ENCODE results near the gene ABCA12.
"Not testable (repeated sequence)": the region's sequence is repeated elsewhere in the genome, so short reads cannot be mapped to it uniquely, and the experiment has no call there.

Gene ABCA12

GRCh38 chr2:215138479-215138878 is at the start of gene ABCA12:
Gene ABCA12, minus strand, starts transcription at chr2:215138626. Its CDS starts 418 bp downstream, at chr2:215138208.
- no peak for DNase-seq (ENCODE audit: low read depth)

GRCh38 chr2:215188078-215188477 is 49.7 kb upstream of the ABCA12 start:
- no peak for DNase-seq (ENCODE audit: low read depth)

GRCh38 chr2:215186021-215186420 is 47.6 kb upstream of the ABCA12 start:
- no peak for DNase-seq (ENCODE audit: low read depth)

- DNase-seq (ENCODE audit: low read depth): no peak
Measured at GRCh38 chr2:215178121-215178520, 39.7 kb upstream of the ABCA12 start.

- no peak for DNase-seq (ENCODE audit: low read depth)
Measured at GRCh38 chr2:215171796-215172195, 33.4 kb upstream of the ABCA12 start.

- no peak for DNase-seq (ENCODE audit: low read depth)
Measured at GRCh38 chr2:215171151-215171550, 32.7 kb upstream of the ABCA12 start.

GRCh38 chr2:215166505-215166904 is 28.1 kb upstream of the ABCA12 start:
- not testable (repeated sequence) for DNase-seq (ENCODE audit: low read depth)

GRCh38 chr2:215163319-215163718 is 24.9 kb upstream of the ABCA12 start:
- DNase-seq (ENCODE audit: low read depth): not testable (repeated sequence)

GRCh38 chr2:215161301-215161829 is 22.9 kb upstream of the ABCA12 start:
- no peak for DNase-seq (ENCODE audit: low read depth)

- DNase-seq (ENCODE audit: low read depth): no peak
Measured at GRCh38 chr2:215160081-215160480, 21.7 kb upstream of the ABCA12 start.

GRCh38 chr2:215156453-215156852 is 18.0 kb upstream of the ABCA12 start:
- DNase-seq (ENCODE audit: low read depth): no peak

GRCh38 chr2:215149894-215150293 is 11.5 kb upstream of the ABCA12 start:
- no peak for DNase-seq (ENCODE audit: low read depth)

GRCh38 chr2:215149486-215149885 is 11.1 kb upstream of the ABCA12 start:
- no peak for DNase-seq (ENCODE audit: low read depth)

GRCh38 chr2:215149060-215149459 is 10.6 kb upstream of the ABCA12 start:
- DNase-seq (ENCODE audit: low read depth): no peak

GRCh38 chr2:215145611-215146010 is 7.2 kb upstream of the ABCA12 start:
- DNase-seq (ENCODE audit: low read depth): no peak

- no peak for DNase-seq (ENCODE audit: low read depth)
Measured at GRCh38 chr2:215144106-215144875, 5.9 kb upstream of the ABCA12 start.

GRCh38 chr2:215143458-215143857 is 5.0 kb upstream of the ABCA12 start:
- no peak for DNase-seq (ENCODE audit: low read depth)

- no peak for DNase-seq (ENCODE audit: low read depth)
Measured at GRCh38 chr2:215141706-215142105, 3.3 kb upstream of the ABCA12 start.

GRCh38 chr2:215140166-215140707 is 1.8 kb upstream of the ABCA12 start:
- no peak for DNase-seq (ENCODE audit: low read depth)

- DNase-seq (ENCODE audit: low read depth): peak; percentile 34
Measured at GRCh38 chr2:215137741-215138340, 585 bp downstream of the ABCA12 start.

GRCh38 chr2:215137329-215137686 is 1.1 kb downstream of the ABCA12 start:
- DNase-seq (ENCODE audit: low read depth): no peak

GRCh38 chr2:215136669-215137328 is 1.6 kb downstream of the ABCA12 start:
- DNase-seq (ENCODE audit: low read depth): peak; percentile 28

- no peak for DNase-seq (ENCODE audit: low read depth)
Measured at GRCh38 chr2:215120401-215120800, 18.0 kb downstream of the ABCA12 start.

Data from non-pigmented ciliary epithelial cell (primary cell).